Cardiac muscle cell (in vitro differentiated cells and primary cell): Measurements from ENCODE around the gene VAPB. TPM values are rescaled to one million over a fixed set of nuclear protein-coding genes. Genes with fewer than 3 reads are reported as not detected.
"Not testable (repeated sequence)": the region's sequence is repeated elsewhere in the genome, so short reads cannot be mapped to it uniquely, and the experiment has no call there.

Experiments
- DNase-seq, 2 donors: peaks; one replicate each; pipeline versions ENCODE4 v3.0.0 to v3.0.0-alpha.2; 2010 to 2017; ENCODE audit warnings: low read depth in 1 of 2, low spot score in 1 of 2
- H3K27ac ChIP-seq: fragments of 200-600 bp; sonication (generic); 2 replicates; pipeline ENCODE4 v1.5.1; 2016
- H3K27me3 ChIP-seq: fragments of 200-600 bp; sonication (generic); 2 replicates; pipeline ENCODE4 v1.6.0; 2016; ENCODE audit warnings: control low read depth
- H3K36me3 ChIP-seq: fragments of 200-600 bp; sonication (generic); 2 replicates; pipeline ENCODE4 v1.5.1; 2016; ENCODE audit warnings: control low read depth
- H3K4me1 ChIP-seq: fragments of 200-600 bp; sonication (generic); 2 replicates; pipeline ENCODE4 v1.8.1; 2017; ENCODE audit warnings: low read depth, mild to moderate bottlenecking, mixed run types
- H3K4me3 ChIP-seq: fragments of 200-600 bp; sonication (generic); 2 replicates; pipeline ENCODE4 v1.5.1; 2016; ENCODE audit warnings: mild to moderate bottlenecking
- H3K9me3 ChIP-seq: fragments of 200-600 bp; sonication (generic); 2 replicates; pipeline ENCODE4 v1.5.1; 2017; ENCODE audit warnings: low read depth, mild to moderate bottlenecking, control low read depth
- CTCF ChIP-seq: IDR thresholded peaks from 2 replicates; pipeline ENCODE4 v1.5.1; 2012; ENCODE audit warnings: low read depth, mild to moderate bottlenecking, low read length
- polyA plus RNA-seq: library from polyadenylated mRNA; unstranded; fragments of >200 nt; fragmentation: Nextera tagmentation; extraction: Ambion mirVana; gene quantifications from 2 replicates; pipeline ENCODE4 v1.2.1, GENCODE V29; 2016
- total RNA-seq: library from RNA; depleted of rRNA; stranded (reverse); fragments of >200 nt; gene quantifications from 2 replicates; pipeline ENCODE4 v1.2.3, GENCODE V29; 2016

VAPB gene
- total and polyA plus RNA-seq, 2 experiments from 2014 or later: 9.7 to 55.1 TPM

GRCh38 chr20:58424218-58424969 is 35.4 kb downstream of the VAPB start:
- no peak for DNase-seq
- H3K4me3 ChIP-seq: no peak overlapping the region

GRCh38 chr20:58427571-58427970 is 38.5 kb downstream of the VAPB start:
- not testable (repeated sequence) for H3K4me1 ChIP-seq, H3K27ac ChIP-seq, DNase-seq, H3K36me3 ChIP-seq, H3K9me3 ChIP-seq, H3K4me3 ChIP-seq, H3K27me3 ChIP-seq

More at GRCh38 chr20:58424218-58424969, 35.4 kb downstream of the VAPB start:
- no peak for TF ChIP-seq CTCF
- Histone ChIP-seq H3K27ac (no peak overlapping the region), H3K9me3 (no peaks in the 10 kb centered on the region), H3K4me1 (peaks cover 4% of the 10 kb centered on the region), H3K27me3 (no peaks in the 10 kb centered on the region), H3K36me3 (no peaks in the 10 kb centered on the region)

GRCh38 chr20:58428364-58428763 is 39.3 kb downstream of the VAPB start:
- H3K4me3 ChIP-seq: no peak overlapping the region

GRCh38 chr20:58429303-58429702 is 40.3 kb downstream of the VAPB start:
- H3K4me3 ChIP-seq: no peak overlapping the region
- H3K36me3 ChIP-seq: no peaks in the 10 kb centered on the region
- H3K27me3 ChIP-seq: no peaks in the 10 kb centered on the region
- H3K4me1 ChIP-seq: no peaks in the 10 kb centered on the region
- DNase-seq: no peak
- no peak for TF ChIP-seq CTCF
- no peaks in the 10 kb centered on the region for H3K9me3 ChIP-seq
- no peak overlapping the region for H3K27ac ChIP-seq

More at GRCh38 chr20:58428364-58428763, 39.3 kb downstream of the VAPB start:
- Histone ChIP-seq H3K4me1 (peaks cover 4% of the 10 kb centered on the region), H3K36me3 (no peaks in the 10 kb centered on the region), H3K27ac (no peak overlapping the region), H3K9me3 (no peaks in the 10 kb centered on the region), H3K27me3 (no peaks in the 10 kb centered on the region)
- no peak for TF ChIP-seq CTCF
- DNase-seq: no peak

- H3K27ac ChIP-seq: no peak overlapping the region
- no peaks in the 10 kb centered on the region for H3K9me3 ChIP-seq
- H3K4me3 ChIP-seq: no peak overlapping the region
- no peaks in the 10 kb centered on the region for H3K4me1 ChIP-seq
- no peaks in the 10 kb centered on the region for H3K27me3 ChIP-seq
- TF ChIP-seq CTCF: no peak
- DNase-seq: no peak
- H3K36me3 ChIP-seq: no peaks in the 10 kb centered on the region
Measured at GRCh38 chr20:58431134-58431533, 42.1 kb downstream of the VAPB start.

GRCh38 chr20:58432186-58432954 is 43.3 kb downstream of the VAPB start:
- Histone ChIP-seq H3K4me3 (no peak overlapping the region), H3K27ac (no peak overlapping the region), H3K27me3 (no peaks in the 10 kb centered on the region), H3K9me3 (no peaks in the 10 kb centered on the region), H3K4me1 (no peaks in the 10 kb centered on the region), H3K36me3 (peaks cover 2% of the 10 kb centered on the region)
- peak in 1 of 2 donors; percentile 65 for DNase-seq
- TF ChIP-seq CTCF: no peak
